HG03135 (cell line): ENCODE results near the gene MYCN.
"Not testable (repeated sequence)": the region's sequence is repeated elsewhere in the genome, so short reads cannot be mapped to it uniquely, and the experiment has no call there.

Experiments used
- ATAC-seq: cut with Tn5 transposase; IDR thresholded peaks from one replicate; pipeline ENCODE4 v1.9.1; 2021; ENCODE audit warnings: mild to moderate bottlenecking, moderate library complexity; ENCODE audit not compliant: unreplicated experiment

The MYCN gene

DNA sequence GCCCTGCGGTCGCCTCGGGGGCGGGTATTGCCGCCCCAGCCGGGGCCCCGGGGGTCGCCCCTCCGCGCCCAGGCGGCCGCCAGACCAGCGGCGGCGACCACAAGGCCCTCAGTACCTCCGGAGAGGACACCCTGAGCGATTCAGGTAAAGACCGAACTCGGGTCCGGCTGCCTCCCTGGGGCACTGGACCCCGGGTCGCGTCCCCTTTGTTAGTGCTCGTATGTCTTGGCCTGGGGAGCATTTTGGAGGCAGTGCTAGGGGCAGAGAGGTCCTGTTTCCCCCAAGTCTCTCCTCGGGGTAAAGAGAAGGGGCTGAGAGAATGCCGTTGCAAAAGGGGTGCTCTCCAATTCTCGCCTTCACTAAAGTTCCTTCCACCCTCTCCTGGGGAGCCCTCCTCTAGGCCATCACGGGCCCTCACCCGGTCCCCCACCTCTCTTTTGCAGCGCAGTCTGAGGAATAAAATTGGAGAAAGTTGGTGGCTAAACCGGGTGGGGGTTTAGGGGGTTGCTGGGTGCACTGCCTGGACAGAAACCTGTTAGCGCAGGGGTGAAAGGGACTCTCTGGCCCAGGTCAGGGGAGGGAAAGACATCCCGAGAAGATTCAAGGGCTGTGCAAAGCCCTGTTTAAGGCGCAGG lies 2.5 kb downstream of the MYCN start:
- ATAC-seq: no peak

DNA sequence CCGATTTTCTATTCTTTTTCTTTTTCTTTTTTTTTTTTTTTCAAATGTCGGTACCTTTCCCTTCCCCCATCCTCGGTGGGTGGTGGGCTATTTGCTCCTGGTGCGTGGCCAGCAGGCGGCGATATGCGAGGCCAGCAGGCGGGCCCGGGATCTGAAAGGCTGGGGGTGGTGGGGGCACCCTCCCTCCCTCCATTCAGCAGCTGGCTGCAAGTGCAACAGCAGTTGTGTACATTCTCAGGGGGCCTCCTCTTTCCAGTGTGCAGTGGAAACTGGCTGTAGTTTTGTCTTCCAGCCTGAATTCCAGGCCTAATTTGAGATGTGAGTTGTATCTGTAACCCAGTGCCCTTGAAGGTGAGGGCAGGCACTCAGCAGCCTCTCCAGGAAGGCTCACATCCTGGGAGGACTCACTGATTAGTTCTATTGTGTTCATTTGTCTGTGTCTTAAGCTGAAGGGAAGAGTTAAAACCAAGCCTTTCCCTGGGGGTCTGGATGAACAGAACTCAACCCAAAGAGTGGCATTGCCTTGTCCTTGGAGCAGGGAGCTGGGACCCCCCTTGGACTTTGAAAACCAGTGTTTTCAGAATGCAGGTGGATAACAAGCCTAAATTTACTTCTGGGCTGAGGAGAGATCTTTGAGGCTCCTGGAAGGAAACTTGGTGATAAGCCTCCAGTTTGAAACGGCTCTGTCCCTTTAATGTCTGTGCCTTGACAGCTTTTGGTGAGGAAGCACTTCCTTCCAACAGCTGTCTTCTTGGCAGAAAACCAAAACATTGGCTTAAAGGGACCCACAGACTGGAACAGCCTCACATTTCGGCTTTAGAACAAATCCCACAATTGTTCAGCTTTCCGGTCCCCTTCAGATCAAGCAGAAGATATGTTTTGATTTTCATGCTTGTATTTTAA lies 3.3 kb downstream of the MYCN start:
- no peak for ATAC-seq

DNA sequence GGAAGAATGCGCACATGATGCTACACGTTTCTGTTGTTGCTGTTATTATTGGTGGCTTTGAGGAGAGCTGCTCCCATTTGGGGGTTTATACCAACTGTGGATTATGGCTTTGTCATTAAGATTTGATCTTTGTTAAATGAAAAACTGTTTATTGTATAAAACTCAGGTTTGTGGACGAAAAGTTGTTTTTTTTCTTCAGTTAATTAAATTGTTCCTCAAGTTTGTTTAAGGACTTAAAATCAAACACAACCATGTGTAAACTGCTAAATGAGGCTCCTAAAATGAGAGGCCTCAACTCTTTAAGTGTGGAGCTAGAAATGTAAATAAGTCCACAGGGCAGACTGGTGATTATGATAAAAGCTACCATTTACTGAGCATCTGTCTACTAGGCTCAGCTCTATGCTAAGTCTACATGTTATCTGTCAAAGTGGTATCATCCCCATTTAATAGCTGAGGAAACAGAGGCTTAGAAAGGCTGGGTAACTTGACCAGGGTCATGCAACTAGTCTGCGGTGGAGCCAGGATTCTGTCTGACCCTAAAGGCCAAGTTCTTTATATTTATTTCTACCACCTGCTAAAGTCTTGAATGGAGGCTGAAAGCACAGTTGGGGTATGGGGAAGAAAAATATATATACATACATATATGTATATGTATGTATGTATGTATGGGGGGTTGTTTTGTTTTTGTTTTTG lies 4.1 kb downstream of the MYCN start:
- ATAC-seq: no peak

DNA sequence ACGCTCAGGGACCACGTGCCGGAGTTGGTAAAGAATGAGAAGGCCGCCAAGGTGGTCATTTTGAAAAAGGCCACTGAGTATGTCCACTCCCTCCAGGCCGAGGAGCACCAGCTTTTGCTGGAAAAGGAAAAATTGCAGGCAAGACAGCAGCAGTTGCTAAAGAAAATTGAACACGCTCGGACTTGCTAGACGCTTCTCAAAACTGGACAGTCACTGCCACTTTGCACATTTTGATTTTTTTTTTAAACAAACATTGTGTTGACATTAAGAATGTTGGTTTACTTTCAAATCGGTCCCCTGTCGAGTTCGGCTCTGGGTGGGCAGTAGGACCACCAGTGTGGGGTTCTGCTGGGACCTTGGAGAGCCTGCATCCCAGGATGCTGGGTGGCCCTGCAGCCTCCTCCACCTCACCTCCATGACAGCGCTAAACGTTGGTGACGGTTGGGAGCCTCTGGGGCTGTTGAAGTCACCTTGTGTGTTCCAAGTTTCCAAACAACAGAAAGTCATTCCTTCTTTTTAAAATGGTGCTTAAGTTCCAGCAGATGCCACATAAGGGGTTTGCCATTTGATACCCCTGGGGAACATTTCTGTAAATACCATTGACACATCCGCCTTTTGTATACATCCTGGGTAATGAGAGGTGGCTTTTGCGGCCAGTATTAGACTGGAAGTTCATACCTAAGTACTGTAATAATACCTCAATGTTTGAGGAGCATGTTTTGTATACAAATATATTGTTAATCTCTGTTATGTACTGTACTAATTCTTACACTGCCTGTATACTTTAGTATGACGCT lies 5.8 kb downstream of the MYCN start:
- ATAC-seq: no peak

DNA sequence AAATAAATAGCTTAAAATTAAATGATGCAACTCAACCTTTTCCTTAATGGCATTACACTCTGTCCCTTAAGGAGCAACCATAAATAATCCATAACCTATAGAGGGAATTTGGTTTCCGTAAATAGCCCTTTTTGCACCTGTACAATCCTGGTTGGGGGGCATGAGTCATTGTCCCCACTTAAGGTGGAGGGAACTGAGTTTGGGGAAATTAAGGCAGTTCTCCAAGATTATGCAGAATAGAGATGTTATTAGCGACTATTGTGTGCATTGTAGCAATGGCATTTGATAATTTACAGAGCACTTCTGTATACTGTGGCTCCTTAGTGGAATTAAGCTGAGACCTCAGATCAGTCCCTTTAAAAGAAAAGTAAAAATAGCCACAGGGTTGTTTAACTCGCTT lies 6.6 kb downstream of the MYCN start:
- no peak for ATAC-seq

DNA sequence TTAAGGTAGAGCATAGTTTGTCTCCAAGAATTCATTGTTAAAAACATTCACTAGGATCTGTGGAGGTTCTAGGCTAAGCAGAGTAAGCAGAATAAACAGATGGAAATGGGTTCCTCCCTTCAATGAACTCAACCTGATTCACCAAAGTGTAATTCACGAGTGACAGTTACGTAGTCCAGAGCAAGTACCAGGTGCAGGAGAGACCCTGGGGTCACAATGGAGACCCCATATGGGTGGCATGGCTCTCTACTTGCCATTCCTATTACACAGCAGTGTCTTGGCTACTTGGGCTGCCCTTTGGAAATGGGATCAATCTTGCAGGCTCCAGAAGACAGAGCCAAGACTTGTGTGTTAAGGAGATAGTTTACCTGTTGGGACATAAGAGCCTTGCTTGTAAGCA lies 7.1 kb downstream of the MYCN start:
- ATAC-seq: no peak

DNA sequence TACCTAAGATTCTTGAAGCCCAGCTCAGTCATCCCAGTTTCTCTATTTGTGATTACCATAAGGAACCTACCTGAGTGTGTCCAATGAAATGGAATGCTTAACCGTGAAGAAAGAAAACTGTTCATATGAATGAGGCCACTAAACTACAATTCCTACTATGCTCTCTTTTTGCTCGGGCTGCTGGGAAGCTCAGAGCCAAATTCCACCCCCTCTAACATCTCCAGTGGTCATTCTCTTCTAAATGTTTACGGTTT lies 8.3 kb downstream of the MYCN start:
- ATAC-seq: no peak

DNA sequence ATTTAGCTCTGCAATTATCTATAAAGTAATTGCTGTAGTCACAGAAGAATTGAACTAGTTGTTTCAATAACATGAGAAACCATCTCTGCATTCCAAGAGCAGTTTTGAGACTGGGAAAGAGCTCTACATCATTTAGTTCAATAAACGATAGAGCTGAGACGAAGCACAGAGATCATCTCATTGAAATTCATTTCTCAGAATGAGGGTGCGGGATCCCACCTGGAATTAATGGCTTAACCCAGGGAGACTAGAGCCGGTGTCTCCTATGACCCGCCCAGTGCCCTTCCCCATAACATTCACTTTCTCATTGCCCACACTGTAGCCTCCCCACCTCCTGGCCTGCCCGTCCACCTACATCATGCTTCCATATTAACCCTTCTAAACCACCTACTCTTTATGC lies 8.8 kb downstream of the MYCN start:
- ATAC-seq: no peak

DNA sequence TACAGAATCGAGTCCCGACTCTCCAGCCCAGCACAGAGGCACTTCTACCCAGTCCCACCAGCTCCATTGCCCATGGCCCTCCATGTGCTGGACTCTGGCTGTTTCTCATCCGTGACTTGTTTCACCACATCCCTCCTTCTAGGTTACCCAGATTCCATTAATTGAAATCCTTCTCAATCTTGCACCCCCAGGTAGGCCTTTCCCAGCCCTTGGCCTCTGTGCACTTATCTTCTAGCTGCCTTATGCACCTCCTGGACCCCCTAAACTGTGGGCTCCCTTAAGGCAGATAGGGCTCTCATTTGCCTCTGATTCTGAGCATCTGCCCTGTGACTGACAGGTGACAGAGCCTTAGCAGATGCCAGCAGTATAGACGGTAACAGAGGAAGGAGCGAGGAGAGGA lies 9.2 kb downstream of the MYCN start:
- no peak for ATAC-seq

DNA sequence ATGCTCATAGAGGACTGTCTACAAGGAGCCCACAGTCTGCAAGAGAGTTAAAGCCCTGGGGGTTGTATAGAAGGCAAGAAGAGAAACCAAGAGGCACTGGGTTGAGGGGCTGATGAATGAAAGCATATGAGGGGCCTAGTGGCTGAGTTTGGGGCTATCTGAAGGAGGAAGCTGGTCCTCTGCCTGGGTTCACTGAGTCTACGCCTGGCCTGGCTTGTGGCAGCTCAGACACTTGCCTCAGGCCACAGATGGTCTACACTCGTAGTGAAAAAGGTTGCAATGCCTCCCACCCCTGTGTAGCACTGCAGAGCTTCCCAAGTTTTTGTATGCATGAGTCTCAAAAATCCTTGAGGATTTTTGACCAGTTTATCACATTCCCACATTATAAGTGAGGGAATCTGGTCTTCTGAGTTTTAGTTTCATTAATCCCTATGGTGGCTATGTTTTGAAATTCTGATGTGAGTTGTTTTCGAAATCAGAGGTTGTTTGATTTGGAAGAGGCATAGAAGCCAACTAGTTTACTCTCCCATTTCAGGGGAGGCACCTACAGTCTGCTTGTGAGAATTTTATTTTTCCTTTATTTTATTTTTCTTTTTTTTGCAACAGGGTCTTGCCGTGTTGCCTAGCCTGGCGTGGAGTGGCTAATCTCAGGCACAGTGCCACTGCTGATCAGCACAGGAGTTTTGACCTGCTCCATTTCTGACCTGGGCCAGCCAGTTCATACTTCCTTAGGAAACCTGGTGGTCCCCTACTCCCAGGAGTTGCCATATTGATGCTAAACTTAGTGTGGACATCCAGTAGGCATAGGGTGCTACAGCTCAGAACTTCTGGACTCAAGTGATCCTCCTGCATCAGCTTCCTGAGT lies 10.0 kb downstream of the MYCN start:
- no peak for ATAC-seq

DNA sequence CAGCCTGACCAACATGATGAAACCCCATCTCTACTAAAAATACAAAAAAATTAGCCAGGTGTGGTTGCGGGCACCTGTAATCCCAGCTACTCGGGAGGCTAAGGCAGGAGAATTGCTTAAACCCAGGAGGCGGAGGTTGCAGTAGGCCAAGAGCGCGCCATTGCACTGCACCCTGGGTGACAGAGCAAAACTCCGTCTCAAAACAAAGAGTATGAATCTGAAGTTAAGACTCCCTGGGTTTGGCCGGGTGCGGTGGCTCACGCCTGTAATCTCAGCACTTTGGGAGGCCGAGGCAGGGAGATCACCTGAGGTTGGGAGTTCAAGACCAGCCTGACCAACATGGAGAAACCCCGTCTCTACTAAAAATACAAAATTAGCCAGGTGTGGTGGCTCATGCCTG lies 11.6 kb downstream of the MYCN start:
- ATAC-seq: not testable (repeated sequence)

DNA sequence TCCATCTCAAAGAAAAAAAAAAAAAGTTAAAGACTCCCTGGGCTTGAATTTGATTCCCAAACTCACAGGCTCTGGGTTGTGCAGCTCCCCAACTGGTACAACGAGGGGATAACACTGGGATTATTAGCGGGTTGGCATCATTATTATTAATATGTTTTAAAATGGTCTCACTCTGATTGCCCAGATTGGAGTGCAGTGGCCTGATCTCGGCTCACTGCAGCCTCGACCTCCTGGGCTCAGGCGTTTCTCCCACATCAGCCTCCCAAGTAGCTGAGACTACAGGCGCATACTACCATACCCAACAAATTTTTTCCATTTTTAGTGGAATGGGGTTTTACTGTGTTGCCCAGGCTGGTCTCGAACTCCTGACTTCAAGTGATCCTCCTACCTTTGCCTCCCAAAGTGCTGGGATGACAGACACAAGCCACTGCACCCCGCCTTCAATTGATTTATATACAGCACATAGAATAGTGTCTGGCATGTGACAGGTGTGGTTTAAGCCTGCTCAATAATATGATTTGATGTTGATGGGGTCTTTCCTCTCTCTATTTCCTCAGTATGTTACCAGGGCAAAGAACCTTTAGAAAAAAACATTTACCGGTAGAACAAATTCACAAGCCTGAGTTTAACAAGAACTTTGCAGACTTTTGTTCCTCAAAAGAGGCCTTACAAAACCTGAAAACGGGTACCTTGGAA lies 12.2 kb downstream of the MYCN start:
- no peak for ATAC-seq

DNA sequence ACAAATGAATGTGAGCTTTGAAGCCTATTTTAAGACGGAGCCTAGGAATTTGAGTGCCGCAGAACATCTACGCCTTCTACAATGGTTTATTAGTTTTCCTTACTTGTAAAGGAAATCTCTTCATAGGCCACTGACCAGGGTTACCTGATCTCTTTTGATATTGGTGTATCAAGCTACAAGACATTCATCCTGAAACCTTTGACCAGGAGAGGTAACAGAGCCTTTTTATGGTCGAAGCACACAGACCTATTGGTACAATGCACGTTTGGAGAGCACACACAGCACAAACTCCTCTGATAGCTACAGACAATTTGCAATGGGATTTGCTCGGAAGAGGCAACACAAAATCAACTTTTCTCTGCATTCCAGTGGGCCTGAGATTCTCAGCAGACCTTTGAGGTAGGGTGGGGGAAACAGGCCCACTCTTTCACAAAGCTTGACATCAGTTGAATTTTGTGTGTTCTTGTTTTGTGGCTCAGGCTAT lies 12.8 kb downstream of the MYCN start:
- ATAC-seq: no peak

DNA sequence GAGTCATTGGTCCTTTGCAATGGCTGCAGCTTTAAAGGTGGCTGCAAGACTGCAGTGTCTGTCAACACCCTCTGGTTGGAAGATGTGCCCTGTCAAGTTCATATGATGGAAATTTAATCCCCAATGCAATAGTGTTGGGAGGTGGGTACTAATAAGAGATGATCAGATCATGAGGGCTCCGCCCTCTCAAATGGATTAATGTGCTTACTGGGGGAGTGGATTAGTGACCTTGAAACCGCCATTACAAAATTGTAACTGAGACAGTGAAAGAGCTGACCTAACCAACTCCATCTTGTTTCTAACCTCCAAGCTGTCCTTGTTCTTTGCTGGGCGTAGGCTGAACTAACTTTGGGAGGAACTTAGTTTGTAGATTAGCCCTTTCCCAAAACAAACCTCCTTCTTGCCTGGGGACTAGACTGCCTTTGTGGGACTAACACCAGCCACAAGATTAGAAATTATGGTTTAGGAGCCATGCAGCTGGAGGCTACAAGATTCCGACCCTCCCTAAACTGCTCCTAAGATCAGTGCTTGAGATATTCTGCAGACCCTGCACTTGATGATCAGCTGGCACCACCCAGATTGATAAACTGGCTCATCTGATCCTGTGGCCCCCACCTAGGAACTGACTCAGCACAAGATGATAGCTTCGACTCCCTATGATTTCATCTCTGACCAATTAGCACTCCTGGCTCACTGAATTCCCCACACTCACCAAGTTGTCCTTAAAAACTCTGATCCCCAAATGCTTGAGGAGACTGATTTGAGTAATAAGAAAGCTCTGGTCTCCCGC lies 13.7 kb downstream of the MYCN start:
- ATAC-seq: no peak

DNA sequence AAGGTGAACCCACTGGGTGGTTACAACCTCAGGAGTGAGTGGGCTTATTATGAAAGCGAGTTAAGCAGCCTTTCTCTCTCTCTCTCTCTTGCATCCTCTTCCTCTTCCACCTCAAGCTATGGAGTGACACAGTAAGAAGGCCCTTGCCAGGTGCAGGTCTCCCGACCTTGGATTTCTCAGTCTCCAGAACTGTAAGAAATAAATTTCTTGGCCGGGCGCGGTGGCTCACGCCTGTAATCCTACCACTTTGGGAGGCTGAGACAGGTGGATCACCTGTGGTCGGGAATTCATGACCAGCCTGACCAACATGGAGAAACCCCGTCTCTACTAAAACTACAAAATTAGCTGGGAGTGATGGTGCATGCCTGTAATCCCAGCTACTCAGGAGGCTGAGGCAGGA lies 14.4 kb downstream of the MYCN start:
- ATAC-seq: no peak

DNA sequence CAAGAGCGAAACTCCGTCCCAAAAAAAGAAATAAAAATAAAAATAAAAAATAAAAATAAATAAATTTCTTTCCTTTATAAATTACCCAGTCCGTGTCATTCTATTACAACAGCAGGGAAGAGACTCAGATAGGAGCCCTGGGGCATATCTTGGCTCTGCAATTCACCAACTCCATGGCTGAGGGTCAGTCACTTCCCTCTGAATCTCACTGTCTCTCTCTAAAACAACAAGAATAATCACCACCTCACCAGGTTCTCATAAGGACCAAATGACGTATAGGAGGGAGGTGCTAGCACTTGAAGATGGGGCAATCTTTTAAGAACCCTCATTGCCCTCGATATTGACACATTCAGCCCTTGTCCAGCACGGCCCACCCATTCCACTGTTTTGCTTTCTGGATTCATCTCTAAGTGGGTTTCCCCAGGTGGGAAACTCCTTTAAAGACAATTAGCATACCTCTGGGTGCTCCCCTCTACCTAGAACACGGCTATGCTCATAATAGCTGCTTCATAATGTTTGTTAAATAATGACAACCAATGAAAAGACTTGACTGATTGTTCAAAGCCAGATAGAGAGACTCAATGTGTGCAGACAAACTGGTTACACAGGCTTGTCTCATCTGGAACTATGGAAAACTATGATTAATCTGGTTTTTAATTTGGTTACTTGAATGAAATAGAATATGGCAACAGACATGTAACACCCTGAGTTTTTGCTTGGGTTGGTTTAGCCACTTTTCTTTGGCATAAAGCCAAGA lies 15.1 kb downstream of the MYCN start:
- no peak for ATAC-seq

DNA sequence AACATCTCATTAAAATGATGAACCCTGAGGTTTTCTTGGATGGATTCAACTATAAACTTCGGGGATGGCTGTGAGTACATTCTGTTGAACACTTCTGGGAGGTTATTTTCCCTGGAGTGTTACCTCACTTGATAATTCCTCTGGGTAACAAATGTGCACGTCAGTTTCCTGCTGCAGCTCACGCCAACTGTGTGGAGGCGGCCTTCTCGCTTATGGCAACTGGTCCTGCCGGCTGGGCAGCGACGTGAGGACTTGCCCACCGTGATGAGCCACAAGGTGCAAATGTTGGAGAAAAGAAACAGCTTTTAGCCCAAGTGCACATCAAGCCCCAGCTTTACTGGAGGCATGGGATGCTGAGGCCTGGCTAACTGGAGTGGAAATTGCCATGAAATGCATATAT lies 15.9 kb downstream of the MYCN start:
- ATAC-seq: no peak
